GM18498 (cell line): Measurements from ENCODE around the gene C6orf58.
"Not testable (repeated sequence)": the region's sequence is repeated elsewhere in the genome, so short reads cannot be mapped to it uniquely, and the experiment has no call there.

Experiments
- ATAC-seq: cut with Tn5 transposase; IDR thresholded peaks from one replicate; pipeline ENCODE4 v1.9.1; 2021; ENCODE audit warnings: mild to moderate bottlenecking, moderate library complexity; ENCODE audit not compliant: unreplicated experiment

The C6orf58 gene

GRCh38 chr6:127589135-127589534 is 12.2 kb downstream of the C6orf58 start:
- ATAC-seq = no peak

DNA sequence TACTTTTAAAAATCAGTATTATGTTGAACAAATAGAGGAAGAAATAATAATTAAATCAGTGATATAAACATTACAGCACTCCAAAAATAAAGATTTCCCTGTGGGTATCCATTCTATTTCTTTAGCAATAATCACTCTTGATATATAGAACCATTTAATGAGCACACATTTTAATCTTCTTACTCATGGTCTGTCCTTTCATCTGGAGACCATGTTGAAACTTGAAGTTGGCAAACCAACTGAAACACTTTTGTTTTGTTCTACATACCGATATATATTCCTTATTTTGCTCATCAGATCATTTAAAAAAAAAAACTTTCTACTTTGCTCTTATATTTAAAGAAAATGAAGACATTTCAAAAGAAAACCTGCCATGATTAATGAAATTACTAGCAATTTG is 13.4 kb downstream of the C6orf58 start:
- ATAC-seq = no peak

DNA sequence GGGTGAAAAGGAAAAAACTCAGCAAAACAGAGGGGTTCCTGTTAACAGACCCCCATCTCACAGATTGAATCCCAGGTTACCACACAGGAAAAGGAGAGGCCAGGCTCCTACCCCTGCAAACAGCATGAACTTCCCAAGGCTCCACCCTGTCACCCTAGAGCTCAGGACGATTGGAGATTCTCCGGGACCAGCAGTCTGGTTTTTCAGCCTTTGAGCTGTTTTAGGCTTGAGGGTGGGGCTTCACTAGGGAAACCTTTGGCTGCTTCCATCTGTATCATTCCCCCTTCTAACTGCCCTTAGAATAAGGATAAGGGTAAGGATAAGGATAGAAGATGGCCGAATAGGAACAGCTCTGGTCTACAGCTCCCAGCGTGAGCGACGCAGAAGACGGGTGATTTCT is 16.0 kb downstream of the C6orf58 start:
- ATAC-seq = no peak

GRCh38 chr6:127593456-127593855 is 16.5 kb downstream of the C6orf58 start:
- not testable (repeated sequence) for ATAC-seq

GRCh38 chr6:127606131-127606562 is 29.2 kb downstream of the C6orf58 start:
- no peak for ATAC-seq

GRCh38 chr6:127608554-127609270 is 31.7 kb downstream of the C6orf58 start:
- ATAC-seq = no peak

DNA sequence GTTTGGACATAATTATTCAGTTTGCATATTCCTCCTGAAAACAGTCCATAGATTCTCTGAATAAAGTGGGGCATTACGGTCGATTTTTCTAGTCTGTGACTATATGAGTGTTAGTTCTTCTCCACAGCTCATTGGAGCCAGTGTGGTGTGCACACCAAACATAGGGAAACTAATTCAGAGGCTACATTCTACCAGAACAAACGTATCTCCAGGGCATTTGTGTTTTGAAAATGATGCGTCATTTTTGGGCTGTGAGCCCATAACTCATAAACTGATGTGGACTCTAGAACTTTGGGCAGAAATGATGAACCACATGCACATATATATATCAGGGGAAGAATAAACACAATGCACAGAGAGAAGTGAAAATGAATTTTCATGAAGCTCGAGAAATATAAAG is 41.8 kb downstream of the C6orf58 start:
- ATAC-seq = no peak

DNA sequence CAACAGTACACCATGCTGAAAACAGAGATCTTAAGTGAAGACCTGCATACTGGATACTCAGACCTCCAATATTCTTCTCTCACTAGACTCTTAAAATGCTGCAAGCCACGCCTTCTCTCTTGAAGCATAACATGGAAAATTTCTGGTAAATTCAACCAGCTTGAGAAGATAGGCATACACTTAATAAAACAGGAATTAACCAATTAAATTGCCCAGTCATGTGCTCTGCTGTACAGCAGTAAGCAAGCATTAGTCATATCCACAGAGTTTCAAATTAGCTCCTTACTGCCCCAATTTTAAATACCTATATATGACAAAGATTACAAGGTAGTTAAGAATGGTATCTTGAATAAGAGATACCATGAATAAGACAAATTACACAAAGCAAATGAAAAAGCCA is 53.8 kb downstream of the C6orf58 start:
- ATAC-seq = no peak

GRCh38 chr6:127634178-127634577 is 57.2 kb downstream of the C6orf58 start:
- ATAC-seq = no peak

DNA sequence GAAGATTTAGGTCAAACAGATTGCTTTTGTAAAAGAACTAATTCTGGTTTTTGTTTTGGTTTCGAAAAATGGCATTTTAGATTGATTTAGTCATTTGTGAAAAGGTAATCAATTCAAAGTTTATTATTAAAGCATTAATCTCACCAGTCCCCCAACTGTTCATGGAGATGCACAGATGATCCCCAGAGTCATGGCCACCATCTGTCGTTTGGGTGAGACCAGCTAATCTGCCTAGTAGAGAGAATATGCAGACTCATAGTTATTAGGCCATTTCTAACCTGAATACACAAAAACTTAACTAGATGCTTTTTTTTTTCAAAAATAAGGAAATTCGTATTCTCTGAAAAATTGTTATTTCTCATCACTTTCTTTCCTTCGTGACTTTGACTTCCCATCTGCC is 58.1 kb downstream of the C6orf58 start:
- ATAC-seq = no peak

GRCh38 chr6:127637830-127638409 is 60.9 kb downstream of the C6orf58 start:
- no peak for ATAC-seq
